A549 (cell line): Measurements from ENCODE around the gene LTA. TPM values are rescaled to one million over a fixed set of nuclear protein-coding genes. Genes with fewer than 3 reads are reported as not detected.

Source experiments
- ATAC-seq, 2 experiments: fragments of 200-7000 bp in 1 of 2; fragments of >200 bp in 1 of 2; cut with Nextera tagmentation in 1 of 2; cut with Tn5 transposase in 1 of 2; 3 replicates each; pipeline versions ENCODE4 v1.8.0 to v1.9.1; 2018 to 2020; ENCODE audit warnings: mild to moderate bottlenecking in 1 of 2, moderate library complexity in 1 of 2
- CTCF ChIA-PET: fragments of 300-600 bp; sonication (Branson Sonifier 250); formaldehyde crosslinking; extraction: SDS; loops from one replicate; lab custom pipeline; 2021; ENCODE audit warnings: antibody characterized with exemption, inconsistent platforms; lab: Yijun Ruan, JAX
- POLR2A ChIA-PET: fragments of 350-600 bp; formaldehyde crosslinking; extraction: SDS; loops from one replicate; lab custom pipeline; 2021; ENCODE audit warnings: antibody characterized with exemption, inconsistent platforms; lab: Yijun Ruan, JAX
- DNase-seq, 2 experiments: peaks; one replicate each; pipeline versions ENCODE4 v3.0.0 to v3.0.0-alpha.2; 2011 to 2016; ENCODE audit warnings: low read depth in 1 of 2, low spot score in 1 of 2
- FAIRE-seq: peaks from 2 replicates; lab custom pipeline; 2011; peaks lifted over from hg19 to GRCh38; lab: Jason Lieb, UNC
- H3K27ac ChIP-seq, 2 experiments: fragments of >200 bp; sonication (Bioruptor Twin); formaldehyde crosslinking; 3 replicates each; pipeline ENCODE4 v1.5.1; 2016 to 2017
- H3K4me1 ChIP-seq: fragments of >200 bp; sonication (Bioruptor Twin); formaldehyde crosslinking; 3 replicates; pipeline ENCODE4 v1.6.1; 2016
- H3K4me2 ChIP-seq: fragments of >200 bp; sonication (Bioruptor Twin); formaldehyde crosslinking; 3 replicates; pipeline ENCODE4 v1.6.1; 2016
- H3K4me3 ChIP-seq: fragments of >200 bp; sonication (Bioruptor Twin); formaldehyde crosslinking; 3 replicates; pipeline ENCODE4 v1.5.1; 2016
- H3K9me3 ChIP-seq: fragments of >200 bp; sonication (Bioruptor Twin); formaldehyde crosslinking; 3 replicates; pipeline ENCODE4 v1.6.1; 2016
- BHLHE40 ChIP-seq: IDR thresholded peaks from 2 replicates; pipeline ENCODE4 v1.6.1; 2012; ENCODE audit warnings: low read depth, low read length, inconsistent platforms
- CBX2 ChIP-seq: fragments of 200-600 bp; sonication (generic); IDR thresholded peaks from 2 replicates; pipeline ENCODE4 v1.6.1; 2016; ENCODE audit warnings: low read depth, mild to moderate bottlenecking, borderline replicate concordance
- CBX8 ChIP-seq: fragments of 200-600 bp; sonication (generic); IDR thresholded peaks from 2 replicates; pipeline ENCODE4 v1.6.1; 2016
- EHMT2 ChIP-seq: fragments of 200-600 bp; sonication (generic); IDR thresholded peaks from 2 replicates; pipeline ENCODE4 v1.6.1; 2016; ENCODE audit warnings: antibody characterized with exemption, low read depth, mild to moderate bottlenecking, moderate library complexity
- EP300 ChIP-seq, 2 experiments: fragments of >200 bp; sonication (Bioruptor Twin); formaldehyde crosslinking; IDR thresholded peaks; 2 replicates in 1 of 2; 3 replicates in 1 of 2; pipeline ENCODE4 v1.6.1; 2016 to 2017
- FOSB ChIP-seq: fragments of 250-450 bp; sonication (Bioruptor Pico); IDR thresholded peaks from 2 replicates; pipeline ENCODE4 v1.5.0; 2020; ENCODE audit warnings: mild to moderate bottlenecking, moderate library complexity
- FOSL2 ChIP-seq, 2 experiments: fragments of 450-650 bp in 1 of 2; fragments of >200 bp in 1 of 2; sonication (Bioruptor Twin) in 1 of 2; formaldehyde crosslinking; IDR thresholded peaks; 2 replicates each; pipeline versions ENCODE4 v1.5.0 to v1.6.1; 2016 to 2020; ENCODE audit warnings: mild to moderate bottlenecking in 1 of 2, moderate library complexity in 1 of 2
- FOXS1 ChIP-seq: fragments of 250-450 bp; sonication (Bioruptor Pico); IDR thresholded peaks from 2 replicates; pipeline ENCODE4 v1.5.0; 2020; ENCODE audit warnings: mild to moderate bottlenecking, moderate library complexity
- GATA3 ChIP-seq: IDR thresholded peaks from 2 replicates; pipeline ENCODE4 v1.6.1; 2012; ENCODE audit warnings: borderline replicate concordance
- HOXB13 ChIP-seq: fragments of 250-450 bp; sonication (Bioruptor Pico); IDR thresholded peaks from 2 replicates; pipeline ENCODE4 v1.5.0; 2020; ENCODE audit warnings: low read depth, mild to moderate bottlenecking, moderate library complexity
- JUN ChIP-seq, 2 experiments: fragments of >200 bp; sonication (Bioruptor Twin); formaldehyde crosslinking; IDR thresholded peaks; 2 replicates in 1 of 2; 3 replicates in 1 of 2; pipeline ENCODE4 v1.6.1; 2016 to 2017
- JUNB ChIP-seq: fragments of >200 bp; sonication (Bioruptor Twin); formaldehyde crosslinking; IDR thresholded peaks from 2 replicates; pipeline ENCODE4 v1.6.1; 2016
- MAZ ChIP-seq: fragments of 150-350 bp; IDR thresholded peaks from 2 replicates; pipeline ENCODE4 v1.6.1; 2014; ENCODE audit warnings: antibody characterized with exemption, low read depth, low read length, borderline replicate concordance
- MYC ChIP-seq: IDR thresholded peaks from 2 replicates; pipeline ENCODE4 v1.6.1; 2012; ENCODE audit warnings: mild to moderate bottlenecking, inconsistent platforms, low read length, improper control_type of control experiment, borderline replicate concordance
- NPAS2 ChIP-seq: fragments of 250-450 bp; sonication (Bioruptor Pico); IDR thresholded peaks from 2 replicates; pipeline ENCODE4 v1.8.0; 2022; ENCODE audit warnings: mild to moderate bottlenecking, moderate library complexity, borderline replicate concordance
- POLR2A ChIP-seq: IDR thresholded peaks from 2 replicates; pipeline ENCODE4 v1.6.1; 2012; ENCODE audit warnings: mild to moderate bottlenecking, low read length
- RCOR1 ChIP-seq: fragments of 150-350 bp; IDR thresholded peaks from 2 replicates; pipeline ENCODE4 v1.6.1; 2014; ENCODE audit warnings: antibody characterized with exemption, low read length, low read depth
- RNF2 ChIP-seq: fragments of 200-600 bp; sonication (generic); IDR thresholded peaks from 2 replicates; pipeline ENCODE4 v1.6.1; 2016; ENCODE audit warnings: low read depth, mild to moderate bottlenecking, antibody characterized with exemption, moderate library complexity, borderline replicate concordance
- TFCP2L1 ChIP-seq: fragments of 250-450 bp; sonication (Bioruptor Pico); IDR thresholded peaks from 2 replicates; pipeline ENCODE4 v1.5.0; 2021; ENCODE audit warnings: mild to moderate bottlenecking
- TP53 ChIP-seq: fragments of 250-450 bp; sonication (Bioruptor Pico); IDR thresholded peaks from 2 replicates; pipeline ENCODE4 v1.5.0; 2021; ENCODE audit warnings: mild to moderate bottlenecking, moderate library complexity
- ZC3H11A ChIP-seq: fragments of 450-650 bp; IDR thresholded peaks from 2 replicates; pipeline ENCODE4 v1.6.1; 2014; ENCODE audit warnings: antibody characterized with exemption, mild to moderate bottlenecking
- ZFP36 ChIP-seq: fragments of 450-650 bp; IDR thresholded peaks from 2 replicates; pipeline ENCODE4 v1.6.1; 2014; ENCODE audit warnings: borderline replicate concordance; ENCODE audit not compliant: partially characterized antibody
- ZNF302 ChIP-seq: fragments of 250-450 bp; sonication (Bioruptor Pico); IDR thresholded peaks from 2 replicates; pipeline ENCODE4 v1.9.0; 2021; ENCODE audit warnings: inconsistent platforms, mild to moderate bottlenecking, moderate library complexity
- WGBS: methylation state at CpG from one replicate; pipeline ENCODE4 v1.1.6; 2017; ENCODE audit errors: missing lambda C conversion rate; 5-methylcytosine and 5-hydroxymethylcytosine counted together
- polyA plus RNA-seq, 4 experiments: library from polyadenylated mRNA; depleted of rRNA in 3 of 4; stranded (reverse); fragments of >200 nt; fragmentation: RNase III in 1 of 4; extraction: RNeasy Plus Mini Kit Qiagen cat#74134 plus additional on column Dnase treatment in 1 of 4; gene quantifications; 2 replicates in 3 of 4; 3 replicates in 1 of 4; pipeline ENCODE4 v1.2.3, GENCODE V29; 2011 to 2017
- TF ChIP-seq, protein P1 (sequence below): IDR thresholded peaks from 2 replicates; pipeline ENCODE4 v1.6.1; 2012
- TF ChIP-seq, protein P2 (sequence below): fragments of >200 bp; sonication (Bioruptor Twin); formaldehyde crosslinking; IDR thresholded peaks from 3 replicates; pipeline ENCODE4 v1.6.1; 2016

LTA gene
- polyA plus RNA-seq, 2 of the 4 experiments (the other 2 are of a cell fraction), result 0.08 TPM; not detected in 1

GRCh38 chr6:31586008-31586407 lies 13.9 kb downstream of the LTA start, which contains the start of gene LST1:
Gene LST1, plus strand, starts transcription at chr6:31586277. Its CDS starts 1,023 bp downstream, at chr6:31587300.
- POLR2A ChIA-PET, result no interaction called here
- H3K9me3 ChIP-seq, result no peaks in the 10 kb centered on the region
- no peak for ATAC-seq
- DNase-seq, result no peak
- 69% methylated on average over 1 of the region's 1 CpG for WGBS
- H3K4me3 ChIP-seq, result no peak within 1 kb of the TSS
- H3K27ac ChIP-seq, result no peak within 1 kb of the TSS
- no peak for FAIRE-seq
- CTCF ChIA-PET, result interaction anchor here (0.7 to 18.3 kb wide), 6 partner anchors 8 to 93 kb away, joined by 3 to 338 read pairs (median 6); partner anchors contain the start of genes ATP6V1G2, NCR3 and NFKBIL1
- TF ChIP-seq MYC, result no peak
- TF ChIP-seq RNF2, result no peak
- peaks cover 6% of the 10 kb centered on the region; the same call in 1 of the 3 replicates for H3K4me1 ChIP-seq
- no peak within 1 kb of the TSS for H3K4me2 ChIP-seq

- no peak overlapping the region for H3K4me3 ChIP-seq
- CTCF ChIA-PET, result interaction anchor here (0.5 to 18.3 kb wide), 6 partner anchors 5 to 105 kb away, joined by 3 to 338 read pairs (median 6); partner anchors contain the start of genes ATP6V1G2, LST1, LTB and NCR3
- POLR2A ChIA-PET, result no interaction called here
Measured at GRCh38 chr6:31586599-31587281, 14.7 kb downstream of the LTA start.

DNA sequence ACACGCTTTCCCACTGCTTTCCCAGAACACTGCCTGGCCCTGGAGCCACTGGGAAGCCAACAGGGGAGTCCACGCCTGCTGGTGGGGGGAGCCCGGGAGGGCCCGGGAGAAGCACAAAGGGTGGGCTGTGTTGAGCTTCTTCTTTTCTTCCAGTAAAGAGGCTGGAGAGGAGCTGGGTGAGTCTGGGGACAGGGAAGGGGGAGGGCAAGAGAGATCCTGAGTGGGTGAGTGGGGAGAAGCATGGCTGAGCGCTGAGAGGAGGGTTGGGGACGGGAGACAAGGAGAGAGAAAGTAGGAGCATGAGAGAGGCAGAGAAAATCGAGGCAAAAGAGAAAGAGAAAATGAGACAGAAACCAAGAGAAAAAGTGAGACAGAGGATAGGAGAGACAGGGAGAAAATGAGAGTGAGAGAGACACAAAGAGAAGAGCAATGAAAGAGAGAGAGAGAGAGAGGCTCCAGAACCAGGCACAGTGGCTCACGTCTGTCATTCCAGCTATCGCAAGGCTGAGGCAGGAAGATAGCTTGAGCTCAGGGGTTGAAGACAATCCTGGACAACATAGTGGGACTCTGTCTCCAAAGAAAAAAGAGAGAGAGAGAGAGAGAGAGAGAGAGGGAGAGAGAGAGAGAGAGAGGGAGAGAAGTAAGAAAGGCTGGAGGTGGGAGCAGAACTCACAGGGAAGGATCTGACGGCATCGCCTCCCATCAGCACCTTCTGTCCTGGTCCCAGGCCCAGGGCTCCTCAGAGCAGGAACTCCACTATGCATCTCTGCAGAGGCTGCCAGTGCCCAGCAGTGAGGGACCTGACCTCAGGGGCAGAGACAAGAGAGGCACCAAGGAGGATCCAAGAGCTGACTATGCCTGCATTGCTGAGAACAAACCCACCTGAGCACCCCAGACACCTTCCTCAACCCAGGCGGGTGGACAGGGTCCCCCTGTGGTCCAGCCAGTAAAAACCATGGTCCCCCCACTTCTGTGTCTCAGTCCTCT lies 16.0 kb downstream of the LTA start:
- CTCF ChIA-PET, result interaction anchor here (1.5 to 18.3 kb wide), 3 partner anchors 6 to 42 kb away, joined by 4 to 338 read pairs (median 338); partner anchors contain the start of genes ATP6V1G2, LST1, LTB and NCR3
- no peak for DNase-seq
- H3K4me1 ChIP-seq, result no peaks in the 10 kb centered on the region
- H3K4me2 ChIP-seq, result no peak overlapping the region
- POLR2A ChIA-PET, result no interaction called here
- H3K4me3 ChIP-seq, result no peak overlapping the region
- no peak for TF ChIP-seq FOXS1 (CRISPR knock-in tag)
- no peak for TF ChIP-seq MAZ
- TF ChIP-seq FOSL2 (IDR thresholded peaks at IDR 0.05), result no peak
- TF ChIP-seq FOSL2 (CRISPR knock-in tag; IDR thresholded peaks at IDR 0.05), result no peak
- TF ChIP-seq NPAS2 (CRISPR knock-in tag), result no peak
- TF ChIP-seq, protein P1, sequence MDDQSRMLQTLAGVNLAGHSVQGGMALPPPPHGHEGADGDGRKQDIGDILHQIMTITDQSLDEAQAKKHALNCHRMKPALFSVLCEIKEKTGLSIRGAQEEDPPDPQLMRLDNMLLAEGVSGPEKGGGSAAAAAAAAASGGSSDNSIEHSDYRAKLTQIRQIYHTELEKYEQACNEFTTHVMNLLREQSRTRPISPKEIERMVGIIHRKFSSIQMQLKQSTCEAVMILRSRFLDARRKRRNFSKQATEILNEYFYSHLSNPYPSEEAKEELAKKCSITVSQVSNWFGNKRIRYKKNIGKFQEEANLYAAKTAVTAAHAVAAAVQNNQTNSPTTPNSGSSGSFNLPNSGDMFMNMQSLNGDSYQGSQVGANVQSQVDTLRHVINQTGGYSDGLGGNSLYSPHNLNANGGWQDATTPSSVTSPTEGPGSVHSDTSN, result no peak
- no peaks in the 10 kb centered on the region for H3K9me3 ChIP-seq
- ATAC-seq, result no peak
- no peak overlapping the region for H3K27ac ChIP-seq
- no peak for FAIRE-seq
- 71% methylated on average over 8 of the region's 12 CpGs for WGBS

More at GRCh38 chr6:31586599-31587281, 14.7 kb downstream of the LTA start:
- no peak overlapping the region for H3K27ac ChIP-seq
- H3K9me3 ChIP-seq, result no peaks in the 10 kb centered on the region
- TF ChIP-seq TFCP2L1 (CRISPR knock-in tag), result no peak
- TF ChIP-seq ZFP36, result no peak
- no peak for FAIRE-seq
- 66% methylated on average over 8 of the region's 9 CpGs for WGBS
- no peak overlapping the region for H3K4me2 ChIP-seq
- ATAC-seq, result no peak
- peaks cover 3% of the 10 kb centered on the region; the same call in 1 of the 3 replicates for H3K4me1 ChIP-seq
- DNase-seq, result no peak

DNA sequence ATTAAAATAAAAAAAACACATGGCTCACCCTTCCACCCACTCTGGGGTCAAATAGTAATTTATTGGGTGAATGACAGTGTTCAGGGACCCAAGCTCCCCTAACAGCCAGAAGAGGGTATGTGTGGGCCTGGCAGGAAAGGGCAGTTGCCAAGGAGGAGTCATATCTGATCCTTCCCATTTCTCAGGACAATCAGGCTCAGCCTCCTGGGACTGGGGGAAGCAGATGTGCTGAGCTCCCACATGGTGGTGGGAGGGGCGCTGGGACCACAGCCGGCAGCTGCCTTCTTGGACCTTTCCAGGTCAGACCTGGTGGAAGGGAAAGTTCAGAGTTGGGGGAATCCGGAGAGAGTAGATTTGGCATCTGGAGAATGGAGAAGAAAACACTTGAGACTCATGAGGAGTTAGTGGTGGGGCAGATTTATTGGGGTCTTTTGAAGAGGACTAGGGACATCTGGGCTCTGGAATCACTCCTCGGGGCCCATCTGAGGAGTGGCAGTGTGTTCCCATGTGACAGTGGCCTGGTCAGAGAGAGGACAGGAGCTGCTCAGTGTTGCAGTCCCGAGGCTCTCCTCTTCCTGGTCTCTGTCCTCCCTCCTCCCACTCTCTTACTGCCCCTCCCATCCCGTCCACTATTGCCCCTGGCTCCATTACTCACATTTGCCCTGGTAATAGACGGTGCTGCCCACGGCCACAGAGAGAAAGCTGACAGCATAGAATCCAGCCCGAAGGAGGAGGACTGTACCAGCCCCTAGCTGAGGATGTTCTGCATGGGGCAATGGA lies 17.0 kb downstream of the LTA start:
- ChIA-PET CTCF (interaction anchor here (1.3 to 18.3 kb wide), 4 partner anchors 5 to 43 kb away, joined by 4 to 338 read pairs (median 171); partner anchors contain the start of genes ATP6V1G2, LST1, LTB and NCR3), POLR2A (no interaction called here)
- no peak for FAIRE-seq
- DNase-seq, result no peak
- H3K4me2 ChIP-seq, result no peak overlapping the region
- no peaks in the 10 kb centered on the region for H3K4me1 ChIP-seq
- H3K9me3 ChIP-seq, result no peaks in the 10 kb centered on the region
- ATAC-seq, result 0 out of 6 replicates have a peak, but pooled peaks of 1 of the 2 experiments have one; percentile 25
- H3K27ac ChIP-seq, result no peak overlapping the region
- WGBS, result 57% methylated on average over 9 of the region's 9 CpGs
- H3K4me3 ChIP-seq, result no peak overlapping the region
- TF ChIP-seq ZC3H11A, result no peak
- no peak for TF ChIP-seq RCOR1
- no peak for TF ChIP-seq GATA3
- TF ChIP-seq JUN (IDR thresholded peaks at IDR 0.05), result no peak
- TF ChIP-seq HOXB13 (CRISPR knock-in tag), result no peak
- TF ChIP-seq EP300 (IDR thresholded peaks at IDR 0.05), result no peak
- TF ChIP-seq CBX8, result no peak
- TF ChIP-seq EHMT2, result no peak
- no peak for TF ChIP-seq BHLHE40
- no peak for TF ChIP-seq FOSB (CRISPR knock-in tag)
- TF ChIP-seq CBX2, result no peak
- no peak for TF ChIP-seq MYC
- no peak for TF ChIP-seq TP53 (CRISPR knock-in tag)
- TF ChIP-seq ZNF302 (CRISPR knock-in tag), result no peak
- TF ChIP-seq JUNB, result no peak
- TF ChIP-seq, protein P2, sequence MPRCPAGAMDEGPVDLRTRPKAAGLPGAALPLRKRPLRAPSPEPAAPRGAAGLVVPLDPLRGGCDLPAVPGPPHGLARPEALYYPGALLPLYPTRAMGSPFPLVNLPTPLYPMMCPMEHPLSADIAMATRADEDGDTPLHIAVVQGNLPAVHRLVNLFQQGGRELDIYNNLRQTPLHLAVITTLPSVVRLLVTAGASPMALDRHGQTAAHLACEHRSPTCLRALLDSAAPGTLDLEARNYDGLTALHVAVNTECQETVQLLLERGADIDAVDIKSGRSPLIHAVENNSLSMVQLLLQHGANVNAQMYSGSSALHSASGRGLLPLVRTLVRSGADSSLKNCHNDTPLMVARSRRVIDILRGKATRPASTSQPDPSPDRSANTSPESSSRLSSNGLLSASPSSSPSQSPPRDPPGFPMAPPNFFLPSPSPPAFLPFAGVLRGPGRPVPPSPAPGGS, result no peak
- no peak for TF ChIP-seq POLR2A
